Mesothelial cell of epicardium (in vitro differentiated cells): Measurements from ENCODE around the gene ERO1A. TPM values are rescaled to one million over a fixed set of nuclear protein-coding genes. Genes with fewer than 3 reads are reported as not detected.

ENCODE experiments used
- DNase-seq, 2 experiments: peaks; one replicate each; pipeline ENCODE4 v3.0.0; 2021; ENCODE audit warnings: low spot score in 2 of 2; ENCODE audit not compliant: unreplicated experiment in 2 of 2
- H3K27ac Mint-ChIP-seq: 2 replicates; pipeline ENCODE4 v1.8.0; 2021; ENCODE audit warnings: mixed read lengths
- H3K27me3 Mint-ChIP-seq: 2 replicates; pipeline ENCODE4 v1.8.0; 2021; ENCODE audit warnings: low read depth, mixed read lengths
- H3K36me3 Mint-ChIP-seq: 2 replicates; pipeline ENCODE4 v1.8.0; 2021; ENCODE audit warnings: mixed read lengths
- H3K4me1 Mint-ChIP-seq: 2 replicates; pipeline ENCODE4 v1.8.0; 2021; ENCODE audit warnings: mixed read lengths
- H3K4me3 Mint-ChIP-seq: 2 replicates; pipeline ENCODE4 v1.8.0; 2021; ENCODE audit warnings: mild to moderate bottlenecking, moderate library complexity, mixed read lengths
- H3K9me3 Mint-ChIP-seq: 2 replicates; pipeline ENCODE4 v1.8.0; 2021; ENCODE audit warnings: mixed read lengths
- total RNA-seq: library from RNA; stranded (reverse); gene quantifications from 3 replicates; pipeline ENCODE4 v1.2.1, GENCODE V29; 2021
- TF ChIP-seq, protein P1 (sequence below): fragments of 200-600 bp; sonication (generic); IDR thresholded peaks from one replicate; pipeline ENCODE4 v1.5.0; 2021; ENCODE audit warnings: antibody characterized with exemption; ENCODE audit not compliant: unreplicated experiment

ERO1A gene
- total RNA-seq, 1 donor from 2014 or later = 42.7 TPM

DNA sequence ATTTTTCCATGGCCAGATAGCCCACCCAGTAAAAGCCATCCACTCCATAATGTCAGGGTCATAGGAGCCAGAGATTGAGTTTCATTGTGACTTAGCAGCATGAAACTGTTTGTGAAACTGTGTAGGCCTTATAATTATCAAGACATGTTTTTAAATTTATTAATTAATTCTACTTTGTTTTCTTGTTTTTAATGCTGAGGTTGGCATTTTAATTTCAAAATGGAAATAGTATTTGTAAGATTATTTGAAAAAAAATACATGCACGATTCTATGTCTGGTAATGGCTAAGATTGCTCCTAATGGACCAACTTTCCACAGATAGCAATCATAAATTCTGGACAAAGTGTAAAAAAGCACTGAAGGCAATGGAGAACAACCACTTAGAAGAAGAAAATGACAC, 75.7 kb downstream of the ERO1A start:
- Mint-ChIP-seq H3K36me3 (no peaks in the 10 kb centered on the region), H3K27ac (no peak overlapping the region), H3K4me3 (no peak overlapping the region), H3K9me3 (no peaks in the 10 kb centered on the region), H3K27me3 (no peaks in the 10 kb centered on the region), H3K4me1 (no peaks in the 10 kb centered on the region)
- DNase-seq = no peak
- TF ChIP-seq, protein P1, sequence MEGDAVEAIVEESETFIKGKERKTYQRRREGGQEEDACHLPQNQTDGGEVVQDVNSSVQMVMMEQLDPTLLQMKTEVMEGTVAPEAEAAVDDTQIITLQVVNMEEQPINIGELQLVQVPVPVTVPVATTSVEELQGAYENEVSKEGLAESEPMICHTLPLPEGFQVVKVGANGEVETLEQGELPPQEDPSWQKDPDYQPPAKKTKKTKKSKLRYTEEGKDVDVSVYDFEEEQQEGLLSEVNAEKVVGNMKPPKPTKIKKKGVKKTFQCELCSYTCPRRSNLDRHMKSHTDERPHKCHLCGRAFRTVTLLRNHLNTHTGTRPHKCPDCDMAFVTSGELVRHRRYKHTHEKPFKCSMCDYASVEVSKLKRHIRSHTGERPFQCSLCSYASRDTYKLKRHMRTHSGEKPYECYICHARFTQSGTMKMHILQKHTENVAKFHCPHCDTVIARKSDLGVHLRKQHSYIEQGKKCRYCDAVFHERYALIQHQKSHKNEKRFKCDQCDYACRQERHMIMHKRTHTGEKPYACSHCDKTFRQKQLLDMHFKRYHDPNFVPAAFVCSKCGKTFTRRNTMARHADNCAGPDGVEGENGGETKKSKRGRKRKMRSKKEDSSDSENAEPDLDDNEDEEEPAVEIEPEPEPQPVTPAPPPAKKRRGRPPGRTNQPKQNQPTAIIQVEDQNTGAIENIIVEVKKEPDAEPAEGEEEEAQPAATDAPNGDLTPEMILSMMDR = no peak

DNA sequence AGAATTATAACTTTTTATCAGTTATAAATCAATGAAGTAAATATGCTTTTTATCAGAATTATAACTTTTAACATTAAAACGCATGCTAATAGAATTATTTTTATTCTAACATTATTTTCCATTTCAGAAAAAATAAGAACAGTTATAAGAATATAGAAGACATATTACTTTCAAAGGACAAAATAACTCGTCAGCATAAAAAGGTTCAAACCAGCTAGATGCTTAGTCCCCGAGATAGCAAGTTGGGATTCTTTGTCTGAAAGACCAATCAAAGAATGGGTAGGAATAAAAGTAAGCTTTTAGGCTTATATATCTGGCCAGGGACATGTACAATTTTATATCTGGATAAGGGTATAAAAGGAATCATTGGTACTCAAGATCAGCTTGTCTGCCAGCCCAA, 76.8 kb downstream of the ERO1A start:
- TF ChIP-seq, protein P1 = no peak
- H3K27ac Mint-ChIP-seq = no peak overlapping the region
- H3K27me3 Mint-ChIP-seq = no peaks in the 10 kb centered on the region
- no peaks in the 10 kb centered on the region for H3K36me3 Mint-ChIP-seq
- H3K9me3 Mint-ChIP-seq = no peaks in the 10 kb centered on the region
- DNase-seq = no peak
- H3K4me3 Mint-ChIP-seq = no peak overlapping the region
- no peaks in the 10 kb centered on the region for H3K4me1 Mint-ChIP-seq

DNA sequence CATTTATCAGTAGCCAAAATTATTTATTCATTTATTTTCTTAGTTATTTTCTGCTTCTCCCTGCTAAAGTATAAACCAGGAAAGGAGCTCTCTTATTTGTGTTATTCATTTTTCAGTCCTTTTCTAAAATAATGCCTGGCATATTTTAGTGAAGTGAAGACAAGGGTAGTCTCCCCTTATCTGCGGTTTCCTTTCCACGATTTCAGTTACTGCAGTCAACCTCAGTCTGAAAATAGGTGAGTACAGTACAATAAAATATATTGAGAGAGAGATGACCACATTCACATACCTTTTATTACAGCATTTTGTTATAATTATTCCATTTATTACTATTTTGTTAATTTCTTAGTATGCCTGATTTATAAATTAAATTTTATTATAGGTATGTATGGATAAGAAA, 85.2 kb downstream of the ERO1A start:
- TF ChIP-seq, protein P1 = no peak
- Mint-ChIP-seq H3K27ac (no peak overlapping the region), H3K4me3 (no peak overlapping the region), H3K9me3 (peaks cover 18% of the 10 kb centered on the region), H3K36me3 (peaks cover 13% of the 10 kb centered on the region), H3K27me3 (no peaks in the 10 kb centered on the region), H3K4me1 (no peaks in the 10 kb centered on the region)
- no peak for DNase-seq

DNA sequence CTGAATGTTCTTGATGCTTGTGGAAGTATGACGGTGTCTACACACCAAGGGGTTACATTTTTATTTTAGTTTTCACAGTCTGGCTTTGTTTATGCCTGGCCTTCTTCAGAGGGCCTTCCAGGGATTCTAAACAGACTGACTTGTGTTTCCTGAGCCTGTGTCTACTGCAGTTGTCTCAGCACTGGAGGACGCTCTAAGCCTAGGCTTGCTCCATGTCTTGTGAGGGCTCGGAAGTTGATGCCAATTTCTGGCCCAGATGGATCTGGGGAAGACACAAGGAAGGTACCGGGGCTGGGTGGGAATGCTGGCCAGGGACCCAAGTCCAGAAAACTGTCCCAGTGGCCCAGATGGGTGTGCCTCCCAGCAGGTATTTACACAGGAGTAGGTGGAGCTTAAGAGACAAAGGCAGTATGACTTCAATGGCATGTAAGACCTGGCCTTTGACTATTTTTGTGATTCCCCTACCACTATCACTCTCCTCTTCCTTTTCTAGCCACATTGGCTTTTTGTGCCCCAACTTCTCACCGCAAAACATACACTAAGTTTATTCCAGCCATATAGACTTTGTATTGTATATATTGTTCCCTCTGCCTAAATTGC, 85.8 kb downstream of the ERO1A start:
- no peak overlapping the region for H3K27ac Mint-ChIP-seq
- no peak for DNase-seq

DNA sequence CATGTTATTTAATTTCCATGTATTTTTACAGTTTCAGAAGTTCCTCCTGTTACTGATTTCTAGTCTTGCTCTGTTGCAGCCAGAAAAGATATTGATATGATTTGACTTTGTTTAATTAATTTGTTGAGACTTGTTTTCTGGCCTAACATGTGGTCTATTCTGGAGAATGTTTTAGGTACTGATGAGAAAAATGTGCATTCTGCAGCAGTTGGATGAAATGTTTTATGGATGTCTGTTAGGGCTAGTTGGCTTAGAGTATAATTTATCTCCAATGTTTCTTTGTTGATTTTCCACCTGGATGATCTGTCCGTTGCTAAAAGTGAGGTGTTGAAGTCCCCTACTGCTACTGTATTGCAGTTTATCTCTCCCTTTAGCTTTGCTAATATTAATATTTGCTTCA, 88.3 kb downstream of the ERO1A start:
- H3K9me3 Mint-ChIP-seq = peaks cover 36% of the 10 kb centered on the region
- H3K4me1 Mint-ChIP-seq = no peaks in the 10 kb centered on the region
- no peak overlapping the region for H3K27ac Mint-ChIP-seq
- peaks cover 25% of the 10 kb centered on the region for H3K36me3 Mint-ChIP-seq
- H3K4me3 Mint-ChIP-seq = no peak overlapping the region
- DNase-seq = no peak
- no peaks in the 10 kb centered on the region for H3K27me3 Mint-ChIP-seq
- TF ChIP-seq, protein P1 = no peak

More for the DNA sequence above, 85.8 kb downstream of the ERO1A start:
- Mint-ChIP-seq H3K36me3 (peaks cover 19% of the 10 kb centered on the region), H3K9me3 (peaks cover 23% of the 10 kb centered on the region), H3K27me3 (no peaks in the 10 kb centered on the region), H3K4me1 (no peaks in the 10 kb centered on the region), H3K4me3 (no peak overlapping the region)
- TF ChIP-seq, protein P1 = no peak

DNA sequence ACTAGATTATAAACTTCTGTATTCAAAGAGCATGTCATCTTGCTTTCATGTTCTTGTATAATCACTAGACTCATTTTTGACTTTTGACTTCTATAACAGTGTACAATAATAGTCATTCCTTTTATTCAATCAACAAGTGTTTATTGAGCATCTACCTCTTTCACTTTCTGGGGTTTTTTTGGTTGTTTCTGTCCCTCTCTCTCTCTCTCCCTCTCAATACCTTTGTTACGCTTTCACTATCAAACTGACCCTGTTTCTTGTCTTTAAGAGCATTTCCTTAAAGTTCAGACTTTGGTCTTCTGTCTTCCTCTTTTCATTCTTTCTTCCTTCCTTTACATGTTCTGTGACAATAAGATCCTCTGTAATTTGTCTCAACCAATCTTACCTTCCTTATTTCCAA, 93.2 kb downstream of the ERO1A start:
- Mint-ChIP-seq H3K27ac (no peak overlapping the region), H3K27me3 (no peaks in the 10 kb centered on the region), H3K9me3 (peaks cover 36% of the 10 kb centered on the region), H3K4me1 (no peaks in the 10 kb centered on the region), H3K36me3 (peaks cover 25% of the 10 kb centered on the region), H3K4me3 (no peak overlapping the region)
- no peak for DNase-seq
- TF ChIP-seq, protein P1 = no peak
